RCC 7860 (cell line): ENCODE measurements around the gene TAAR9.
"Not testable (repeated sequence)": the region's sequence is repeated elsewhere in the genome, so short reads cannot be mapped to it uniquely, and the experiment has no call there.

Source experiments
- DNase-seq: peaks from one replicate; pipeline ENCODE4 v3.0.0-alpha.2; 2015; ENCODE audit warnings: low spot score
- FAIRE-seq: peaks from 2 replicates; lab custom pipeline; 2012; peaks lifted over from hg19 to GRCh38; lab: Jason Lieb, UNC

The TAAR9 gene

DNA sequence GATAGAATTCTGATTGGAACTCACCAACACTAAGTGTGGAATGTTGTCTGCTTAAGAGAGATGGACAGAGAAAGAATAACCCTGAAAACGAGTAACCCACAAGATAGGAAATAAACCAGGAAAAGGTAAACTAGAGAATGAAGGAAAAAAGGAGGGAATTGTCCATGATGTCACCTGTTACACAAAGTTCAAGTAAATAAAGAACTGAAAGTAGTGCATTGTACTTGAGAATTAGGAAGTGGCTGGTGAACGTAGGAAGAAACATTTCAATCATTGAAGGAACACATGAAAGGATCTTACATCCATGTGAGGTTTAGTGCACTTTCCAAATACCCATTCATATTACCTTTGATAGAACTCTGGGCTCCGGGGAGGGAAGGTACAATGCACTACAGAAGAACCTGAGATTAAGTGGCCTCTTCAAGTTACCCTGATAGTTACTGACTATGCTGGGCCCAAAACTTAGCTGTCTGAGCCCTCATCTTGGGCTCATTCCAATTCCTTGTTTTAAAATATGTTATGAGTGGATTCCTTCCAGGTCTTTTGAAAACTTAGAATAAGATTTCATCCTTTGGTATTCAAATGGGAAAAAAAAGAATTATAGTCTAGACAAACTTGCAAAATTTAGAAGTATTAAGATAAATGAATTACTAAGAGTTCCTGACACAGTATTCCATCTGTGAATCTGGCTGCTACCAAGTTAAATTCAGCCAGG, 24.1 kb upstream of the TAAR9 start:
- no peak for FAIRE-seq

DNA sequence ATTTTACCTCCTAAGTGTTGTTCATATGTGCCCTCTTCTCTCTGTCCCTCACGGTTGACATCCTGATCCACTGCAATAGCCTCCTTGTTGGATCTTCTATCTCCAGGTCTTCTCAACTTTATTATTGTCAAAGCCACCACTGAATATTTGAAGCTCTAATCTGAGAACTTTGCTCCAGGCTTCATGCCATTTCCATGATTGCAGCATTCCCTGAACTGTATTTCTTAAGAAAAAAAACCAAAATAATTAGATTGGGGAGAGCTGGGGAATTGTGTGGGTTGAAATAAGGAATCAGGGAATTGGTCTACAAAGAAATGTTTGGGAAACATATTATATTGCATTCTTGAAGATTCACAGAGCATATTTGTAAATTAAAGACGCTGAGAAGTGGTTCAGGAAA, 22.7 kb upstream of the TAAR9 start:
- FAIRE-seq, result no peak
- DNase-seq, result no peak

More for the DNA sequence above, 24.1 kb upstream of the TAAR9 start:
- DNase-seq, result no peak

DNA sequence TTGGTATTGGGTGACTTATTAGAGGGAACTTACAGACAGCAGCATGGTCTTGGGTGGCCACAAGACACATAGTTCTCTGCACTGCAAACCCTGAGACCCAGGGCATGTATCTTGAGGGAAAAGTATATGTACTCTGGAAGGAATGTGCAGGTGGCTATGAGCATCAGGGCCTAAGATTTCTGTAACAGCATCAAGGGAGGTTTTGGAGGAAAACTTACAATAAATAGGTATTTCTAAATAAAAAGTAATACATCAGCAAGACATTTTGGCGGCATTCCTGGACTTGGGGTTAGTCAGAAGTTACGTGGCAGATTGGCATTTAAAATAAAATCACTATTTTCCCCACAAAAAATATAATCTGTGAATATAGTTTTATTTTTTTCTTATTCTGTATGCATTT, 17.1 kb upstream of the TAAR9 start:
- no peak for DNase-seq
- no peak for FAIRE-seq

DNA sequence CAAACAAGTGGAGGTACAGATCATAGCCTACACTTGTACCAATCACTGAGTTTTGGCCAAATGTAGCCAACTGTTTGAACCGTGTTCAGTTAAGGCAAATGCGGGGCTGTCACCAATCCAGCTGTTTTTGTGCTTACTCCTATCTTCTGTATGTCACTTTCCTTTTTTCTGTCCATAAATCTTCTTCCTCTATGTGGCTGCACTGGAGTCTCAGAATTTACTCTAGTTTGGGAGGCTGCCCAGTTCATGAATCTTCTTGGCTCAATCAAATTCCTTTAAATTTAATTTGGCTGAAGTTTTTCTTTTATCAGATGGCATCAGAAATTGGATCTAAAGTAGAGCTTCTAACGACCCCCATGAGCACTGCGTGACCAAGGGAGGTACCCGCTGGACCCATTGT, 13.4 kb upstream of the TAAR9 start:
- DNase-seq, result no peak
- no peak for FAIRE-seq

DNA sequence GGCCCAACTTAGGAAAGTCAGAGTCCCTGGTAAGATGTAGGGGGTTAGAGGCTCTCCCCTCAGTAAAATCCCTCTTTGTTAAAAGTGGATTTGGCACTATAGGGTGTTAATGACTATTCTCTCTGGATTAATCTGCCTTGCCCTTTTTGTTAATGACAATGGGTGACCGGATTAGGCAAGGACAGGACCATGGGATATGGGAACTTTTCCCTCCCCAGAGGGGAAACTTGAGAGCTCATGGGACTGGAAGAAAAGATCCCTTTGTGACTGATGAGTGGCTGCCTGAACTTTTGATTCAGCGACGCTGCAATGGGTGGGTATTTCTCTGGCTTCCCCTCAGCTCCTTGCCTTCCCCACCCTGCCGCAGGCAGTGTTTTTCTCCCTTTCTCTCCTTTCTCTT, 12.2 kb upstream of the TAAR9 start:
- no peak for FAIRE-seq
- no peak for DNase-seq

DNA sequence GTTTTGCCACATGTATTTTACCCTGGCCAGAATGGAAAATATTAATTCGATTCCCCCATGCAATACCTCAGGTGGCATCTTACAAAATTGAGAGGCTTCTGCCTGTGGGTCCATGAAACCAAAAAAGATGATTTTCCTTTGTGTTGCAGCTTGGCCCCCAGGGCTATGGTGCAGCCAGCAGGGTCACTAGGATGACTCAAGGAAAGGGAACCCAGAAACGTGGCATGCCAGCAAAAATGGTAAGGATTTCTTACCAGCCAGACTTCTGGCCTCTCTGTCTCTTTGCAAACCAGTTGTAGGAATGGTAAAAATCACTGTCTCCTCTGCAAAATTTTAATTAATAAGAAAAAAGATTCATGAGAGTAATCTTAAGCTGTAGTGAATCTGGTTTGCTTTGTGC, 11.6 kb upstream of the TAAR9 start:
- DNase-seq (no peak), FAIRE-seq (no peak)

DNA sequence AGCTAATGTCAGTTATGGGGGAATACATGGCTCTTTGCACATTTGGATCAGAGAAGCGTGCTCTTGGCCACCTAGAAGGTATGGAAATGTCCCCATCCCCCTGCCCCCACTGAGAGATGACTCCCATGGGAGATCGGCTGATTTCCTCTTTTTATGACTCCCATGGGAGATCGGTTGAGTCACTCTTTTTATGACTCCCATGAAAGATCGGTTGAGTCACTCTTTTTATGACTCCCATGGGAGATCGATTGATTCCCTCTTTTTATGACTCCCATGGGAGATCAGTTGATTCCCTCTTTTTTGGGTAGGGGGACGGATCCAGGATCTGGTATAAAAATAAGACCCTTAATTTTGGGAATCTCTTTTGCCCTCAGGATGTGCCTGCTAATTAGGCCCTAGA, 10.3 kb upstream of the TAAR9 start:
- FAIRE-seq, result no peak
- peak; percentile 29 for DNase-seq

DNA sequence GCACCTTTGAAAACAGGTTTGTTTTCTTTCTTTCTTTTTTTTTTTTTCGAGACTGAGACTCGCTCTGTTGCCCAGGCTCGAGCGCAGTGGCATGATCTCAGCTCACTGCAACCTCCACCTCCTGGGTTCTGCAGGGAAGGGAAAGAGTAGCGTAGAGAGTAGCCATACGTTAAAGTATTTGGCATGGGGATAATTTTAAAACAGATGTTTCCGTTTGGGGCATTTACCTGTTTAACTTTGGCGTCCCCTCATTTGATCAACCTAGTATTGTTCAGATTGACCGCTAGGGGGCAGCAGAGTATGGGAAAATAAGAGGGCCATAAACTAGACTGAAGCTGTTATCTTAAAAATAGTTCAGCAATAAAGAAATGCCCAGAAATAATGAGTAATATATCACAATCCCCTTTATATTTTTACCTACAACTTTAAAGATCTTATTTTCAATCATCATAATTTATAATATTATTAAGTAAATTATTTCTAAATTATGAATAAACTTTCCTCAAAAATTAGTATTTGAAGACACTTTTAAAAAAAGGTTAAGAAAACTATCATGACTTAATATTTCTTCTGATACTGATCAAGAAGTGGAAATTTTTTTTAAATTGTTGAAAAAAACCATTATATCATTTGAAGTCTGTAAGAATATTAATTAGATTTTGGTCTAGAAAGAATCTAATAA, 7.6 kb upstream of the TAAR9 start:
- peak; percentile 80 for FAIRE-seq
- peak; percentile 41 for DNase-seq

DNA sequence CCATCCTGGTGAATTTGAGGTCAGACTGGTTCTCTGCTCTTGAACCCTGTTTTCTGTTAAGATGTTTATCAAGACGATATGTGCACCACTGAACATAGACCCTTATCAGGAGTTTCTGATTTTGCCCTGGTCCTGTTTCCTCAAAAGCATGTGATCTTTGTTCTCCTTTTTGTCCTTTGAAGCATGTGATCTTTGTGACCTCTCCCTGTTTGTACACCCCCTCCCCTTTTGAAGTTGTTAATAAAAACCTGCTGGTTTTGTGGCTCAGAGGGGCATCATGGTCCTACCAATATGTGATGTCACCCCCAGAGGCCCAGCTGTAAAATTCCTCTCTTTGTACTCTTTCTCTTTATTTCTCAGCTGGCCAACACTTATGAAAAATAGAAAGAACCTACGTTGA, 3.5 kb upstream of the TAAR9 start:
- FAIRE-seq, DNase-seq: not testable (repeated sequence)

DNA sequence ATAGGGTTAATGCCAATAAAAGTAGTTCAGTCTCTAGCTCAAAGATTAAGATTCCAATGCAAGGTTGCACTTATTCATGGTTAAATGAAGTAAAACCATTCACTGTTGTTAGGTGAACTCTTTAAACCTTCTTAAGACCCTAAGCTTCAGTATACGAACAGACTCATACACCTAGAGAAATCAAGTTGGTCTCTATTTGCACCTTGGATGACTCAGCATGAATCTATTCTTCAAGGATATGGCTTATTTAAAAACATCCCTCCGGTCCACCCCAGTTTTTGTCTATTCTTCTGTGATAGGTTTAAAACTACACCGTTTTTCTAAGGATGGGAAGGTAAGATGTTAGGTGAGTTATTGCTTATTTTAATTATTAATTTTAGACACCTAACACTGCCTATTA, 932 bp upstream of the TAAR9 start:
- FAIRE-seq (no peak), DNase-seq (no peak)

DNA sequence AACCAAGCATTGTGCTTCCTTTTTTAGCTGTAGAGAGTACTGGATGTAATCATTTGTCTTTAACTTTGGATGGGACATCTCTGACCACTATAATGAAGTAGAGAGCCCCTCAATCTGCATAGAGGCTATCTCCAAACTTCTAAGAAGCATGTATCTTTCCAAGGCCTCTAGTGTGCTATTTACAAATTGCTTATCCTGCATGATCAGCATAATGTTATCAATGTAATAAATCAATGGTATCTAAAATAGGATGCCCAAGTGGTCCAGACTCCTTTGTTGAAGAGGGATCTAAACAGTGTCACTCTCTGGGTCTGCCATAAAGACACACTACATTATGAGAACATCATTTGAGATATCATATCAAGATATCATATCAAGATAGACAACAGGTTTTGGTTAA, 6.7 kb downstream of the TAAR9 start:
- no peak for FAIRE-seq
- no peak for DNase-seq

DNA sequence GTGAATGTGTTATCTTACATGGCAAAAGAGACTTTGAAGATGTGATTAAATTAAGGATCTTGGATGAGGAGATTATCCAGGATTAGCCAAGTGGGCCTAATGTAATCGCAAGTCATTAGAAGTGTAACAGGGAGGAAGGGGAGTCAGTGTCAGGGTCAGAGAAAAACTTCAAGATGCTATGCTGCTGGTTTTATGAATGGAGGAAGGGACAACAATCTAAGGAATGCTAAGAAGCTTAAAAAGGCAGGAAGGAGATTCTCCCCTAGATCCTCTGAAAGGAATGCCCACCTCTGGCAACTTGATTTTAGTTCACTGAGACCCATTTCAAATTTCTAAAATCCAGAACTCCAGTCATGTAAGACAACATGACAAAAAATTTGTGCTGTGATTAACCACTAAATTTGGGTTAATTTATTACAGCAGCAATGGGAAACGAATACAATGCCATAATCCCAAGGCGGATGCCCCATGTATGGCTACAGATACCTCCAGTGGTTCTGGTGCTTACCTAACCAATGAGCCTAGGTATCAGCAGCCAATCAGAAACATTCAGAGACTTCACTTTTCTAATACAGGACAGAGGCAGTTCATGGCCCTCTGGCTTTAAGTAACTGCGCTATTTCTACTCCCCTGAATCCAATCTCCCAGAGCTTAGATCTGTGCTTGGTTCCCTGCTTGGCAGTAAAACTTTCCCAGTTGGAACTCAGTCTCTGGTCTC, 10.8 kb downstream of the TAAR9 start:
- DNase-seq (no peak), FAIRE-seq (no peak)

DNA sequence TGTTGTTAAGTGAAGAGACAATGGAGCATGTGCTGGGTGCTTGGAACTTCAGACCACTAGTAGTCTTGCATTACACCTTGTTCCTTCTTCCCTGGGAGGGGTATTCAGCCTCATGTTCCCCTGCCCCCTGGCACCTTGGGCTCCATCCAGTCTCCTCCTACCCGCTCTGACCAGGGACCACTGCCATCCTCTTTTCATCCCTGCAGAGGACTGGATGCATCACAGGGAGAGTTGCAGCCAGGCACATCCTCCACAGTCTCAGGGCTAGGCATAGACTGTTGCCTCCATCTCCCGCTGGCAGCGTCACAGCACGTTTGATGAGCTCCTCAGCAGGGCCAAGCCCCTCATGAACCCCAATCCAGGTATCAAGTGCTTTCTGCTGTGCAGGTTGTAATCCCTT, 13.1 kb downstream of the TAAR9 start:
- DNase-seq, result no peak
- no peak for FAIRE-seq

DNA sequence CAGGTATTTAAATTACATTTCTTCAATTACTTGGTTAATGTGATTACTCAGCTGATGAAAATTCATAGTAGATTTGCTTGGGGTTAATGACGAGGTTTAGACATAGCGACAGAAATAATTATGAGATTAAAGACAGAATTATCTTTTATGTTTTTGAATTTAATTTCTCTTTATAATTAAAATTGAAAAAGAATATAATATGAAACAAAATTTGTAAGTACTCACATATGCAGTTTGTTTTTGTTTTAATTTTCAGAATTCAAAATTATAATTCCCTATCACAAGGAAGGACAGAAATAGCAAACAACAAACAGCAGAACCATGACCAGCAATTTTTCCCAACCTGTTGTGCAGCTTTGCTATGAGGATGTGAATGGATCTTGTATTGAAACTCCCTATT, 14.3 kb downstream of the TAAR9 start, which contains the start of gene TAAR8:
Gene TAAR8, plus strand, starts transcription at position 301 of the 400 bp plus-strand sequence. Its CDS starts 21 bp downstream, at position 322.
- FAIRE-seq (no peak), DNase-seq (no peak)

DNA sequence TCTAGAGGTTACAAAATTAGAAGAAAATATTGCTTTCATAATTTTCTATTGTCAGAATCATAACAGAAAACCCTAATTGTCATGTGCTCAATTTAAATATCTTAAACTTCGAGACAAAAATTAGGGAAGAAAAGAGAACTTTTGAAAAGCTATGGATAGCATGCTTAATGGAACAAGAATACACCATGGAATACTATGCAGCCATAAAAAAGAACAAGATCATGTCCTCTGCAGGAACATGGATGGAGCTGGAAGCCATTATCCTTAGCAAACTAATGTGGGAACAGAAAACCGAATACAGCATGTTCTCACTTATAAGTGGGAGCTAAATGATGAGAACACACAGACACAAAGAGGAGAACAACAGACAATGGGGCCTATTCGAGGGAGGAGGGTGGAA, 22.0 kb downstream of the TAAR9 start:
- not testable (repeated sequence) for DNase-seq, FAIRE-seq

DNA sequence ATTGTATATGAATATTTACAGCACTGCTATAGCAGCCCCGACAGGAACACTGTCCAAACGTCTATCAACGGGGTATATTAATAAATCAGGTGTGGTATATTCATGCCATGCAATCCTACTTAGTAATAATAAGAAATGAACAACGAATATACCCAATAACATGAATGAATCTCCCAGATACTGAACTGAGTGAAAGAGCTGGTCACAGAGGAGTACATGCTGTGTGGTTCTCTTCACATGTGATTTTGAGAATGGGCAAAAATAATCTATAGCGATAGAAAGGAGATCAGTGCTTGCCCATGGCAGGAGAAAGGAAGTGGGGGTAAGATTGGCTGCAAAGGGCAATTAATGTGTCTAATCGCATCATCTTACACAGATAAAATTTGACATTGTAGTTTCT, 28.3 kb downstream of the TAAR9 start:
- DNase-seq (no peak), FAIRE-seq (no peak)

DNA sequence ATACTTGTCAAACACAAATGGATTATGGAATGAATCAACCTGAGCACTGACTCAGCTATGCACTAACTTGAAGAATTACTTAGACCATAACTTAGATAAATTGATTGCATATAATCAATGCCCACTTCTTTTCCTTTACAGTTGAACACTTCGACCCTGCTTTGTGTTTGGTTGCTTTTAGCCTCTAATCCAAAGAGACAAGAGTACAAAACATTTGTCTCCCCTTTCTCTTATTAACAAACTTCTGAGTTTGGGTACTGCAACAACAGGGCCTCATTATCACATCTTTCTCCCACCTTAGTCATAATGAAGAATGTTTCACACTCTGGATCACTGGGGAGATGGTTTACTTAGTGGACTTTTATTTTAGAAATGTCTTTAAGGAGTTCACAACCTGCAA, 29.5 kb downstream of the TAAR9 start:
- DNase-seq (no peak), FAIRE-seq (no peak)

DNA sequence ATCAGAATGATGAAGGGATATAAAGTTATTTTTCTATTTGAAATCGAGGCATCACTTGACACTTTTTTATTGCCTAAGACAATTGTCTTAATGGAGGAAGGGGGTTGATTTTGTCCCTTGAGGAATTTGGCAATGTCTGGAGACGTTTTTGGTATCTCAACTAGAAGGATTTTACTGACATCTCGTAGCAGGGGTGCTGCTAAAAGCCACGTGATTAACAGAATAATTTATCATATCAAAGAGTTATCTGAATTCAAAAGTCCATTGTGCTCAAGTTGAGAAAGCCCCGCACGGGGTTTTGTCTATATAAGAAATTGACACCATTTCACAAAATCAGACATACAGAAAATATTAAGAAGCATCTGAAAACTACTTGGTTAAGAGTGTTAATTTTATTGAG, 30.5 kb downstream of the TAAR9 start:
- DNase-seq (no peak), FAIRE-seq (no peak)

DNA sequence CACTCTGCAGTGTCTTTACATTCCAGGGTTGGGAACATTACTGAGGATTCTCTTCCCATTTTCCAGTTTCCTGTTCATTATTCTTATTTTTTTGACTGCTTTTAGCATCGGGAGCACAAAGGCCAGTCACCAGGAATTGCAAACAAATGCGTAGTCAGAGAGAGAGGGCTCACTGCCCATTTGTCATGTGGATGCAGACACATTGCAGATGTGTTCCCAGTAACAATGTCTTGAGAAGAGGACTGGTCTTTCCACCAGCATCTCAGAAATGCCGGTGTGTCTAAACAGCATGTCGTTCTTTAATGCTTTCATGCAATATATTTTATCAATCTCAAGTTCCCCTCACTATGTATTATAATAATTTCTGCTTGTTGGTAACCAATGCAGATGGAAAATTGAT, 31.1 kb downstream of the TAAR9 start:
- FAIRE-seq (no peak), DNase-seq (no peak)

DNA sequence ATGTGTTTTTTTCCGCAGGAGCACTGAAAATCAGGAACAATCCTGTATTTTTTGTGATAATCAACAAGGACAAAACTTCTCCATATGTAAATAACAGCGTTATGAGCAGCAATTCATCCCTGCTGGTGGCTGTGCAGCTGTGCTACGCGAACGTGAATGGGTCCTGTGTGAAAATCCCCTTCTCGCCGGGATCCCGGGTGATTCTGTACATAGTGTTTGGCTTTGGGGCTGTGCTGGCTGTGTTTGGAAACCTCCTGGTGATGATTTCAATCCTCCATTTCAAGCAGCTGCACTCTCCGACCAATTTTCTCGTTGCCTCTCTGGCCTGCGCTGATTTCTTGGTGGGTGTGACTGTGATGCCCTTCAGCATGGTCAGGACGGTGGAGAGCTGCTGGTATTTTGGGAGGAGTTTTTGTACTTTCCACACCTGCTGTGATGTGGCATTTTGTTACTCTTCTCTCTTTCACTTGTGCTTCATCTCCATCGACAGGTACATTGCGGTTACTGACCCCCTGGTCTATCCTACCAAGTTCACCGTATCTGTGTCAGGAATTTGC, 32.2 kb downstream of the TAAR9 start, which contains the start of gene TAAR6:
Gene TAAR6, plus strand, starts transcription at position 102 of the 557 bp plus-strand sequence. Its CDS starts 0 bp downstream, at position 102.
- FAIRE-seq, result no peak

DNA sequence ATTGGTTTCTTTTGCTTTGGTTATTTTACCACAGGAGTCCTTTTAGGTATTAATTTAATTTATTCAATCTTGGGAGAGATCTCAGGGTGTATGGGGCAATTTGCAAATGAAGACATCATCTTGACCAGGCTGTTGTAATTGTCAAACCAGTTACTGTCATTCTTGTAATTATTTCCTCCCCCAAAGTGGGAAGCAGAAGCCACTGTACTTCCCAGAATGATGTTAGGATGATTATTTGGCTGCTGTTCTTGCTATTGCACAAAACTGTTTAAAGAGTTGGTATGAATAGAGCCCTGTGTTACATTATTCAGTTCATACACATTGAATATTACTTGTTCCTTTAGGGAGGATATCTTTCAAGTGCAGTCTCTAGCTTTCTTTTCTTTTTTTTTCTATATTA, 33.7 kb downstream of the TAAR9 start:
- no peak for FAIRE-seq
- DNase-seq, result no peak

More for the DNA sequence above, 32.2 kb downstream of the TAAR9 start, which contains the start of gene TAAR6:
- DNase-seq, result no peak
